Panc1 (cell line): Measurements from ENCODE around the gene KLHL28. TPM values are rescaled to one million over a fixed set of nuclear protein-coding genes. Genes with fewer than 3 reads are reported as not detected.

Experiments
- ATAC-seq: fragments of 200-7000 bp; cut with Tn5 transposase; 2 replicates; pipeline ENCODE4 v1.9.1; 2020; ENCODE audit warnings: mild to moderate bottlenecking, moderate library complexity
- BruUV-seq: library from RNA; stranded (reverse); fragments of 400-500 nt; replicated peaks from 2 replicates; lab custom pipeline; 2021; lab: Mats Ljungman, UMichigan
- CTCF ChIA-PET: fragments of 300-600 bp; sonication (Branson Sonifier 250); formaldehyde crosslinking; loops from one replicate; lab custom pipeline; 2022; ENCODE audit warnings: antibody characterized with exemption; lab: Charles Lee
- POLR2A ChIA-PET: fragments of 300-600 bp; sonication (Branson Sonifier 250); formaldehyde crosslinking; loops from one replicate; lab custom pipeline; 2022; ENCODE audit warnings: antibody characterized with exemption; lab: Charles Lee
- DNase-seq: peaks from one replicate; pipeline ENCODE4 v3.0.0-alpha.2; 2010; ENCODE audit warnings: low read depth, low spot score
- H3K27ac ChIP-seq: 2 replicates; pipeline ENCODE4 v1.5.1; 2011; ENCODE audit warnings: mild to moderate bottlenecking, low read length, inconsistent platforms
- H3K27me3 ChIP-seq: fragments of 200-500 bp; sonication (Bioruptor generic); 2 replicates; pipeline ENCODE4 v1.6.0; 2014; ENCODE audit warnings: low read length, inconsistent platforms; ENCODE audit not compliant: control insufficient read depth, insufficient read depth
- H3K36me3 ChIP-seq: fragments of 200-500 bp; sonication (Bioruptor generic); 2 replicates; pipeline ENCODE4 v1.5.1; 2014; ENCODE audit warnings: inconsistent platforms, mild to moderate bottlenecking, low read length, moderate library complexity; ENCODE audit not compliant: control insufficient read depth, insufficient read depth
- H3K4me1 ChIP-seq: 2 replicates; pipeline ENCODE4 v1.5.1; 2011; ENCODE audit warnings: inconsistent platforms, mild to moderate bottlenecking, low read length, moderate library complexity; ENCODE audit not compliant: control insufficient read depth, insufficient read depth
- H3K4me3 ChIP-seq, 2 experiments: 2 replicates each; pipeline ENCODE4 v1.5.1; 2011 to 2012; ENCODE audit warnings: low read depth in 2 of 2, low read length in 2 of 2, mild to moderate bottlenecking in 2 of 2, inconsistent platforms in 1 of 2, moderate library complexity in 1 of 2
- H3K9me3 ChIP-seq: fragments of 200-500 bp; sonication (Bioruptor generic); 2 replicates; pipeline ENCODE4 v1.5.1; 2014; ENCODE audit warnings: low read depth, mild to moderate bottlenecking, inconsistent platforms, low read length, moderate library complexity; ENCODE audit not compliant: control insufficient read depth, insufficient read depth
- POLR2AphosphoS5 ChIP-seq: IDR thresholded peaks from 2 replicates; pipeline ENCODE4 v1.6.1; 2012; ENCODE audit warnings: mild to moderate bottlenecking, low read depth, low read length, moderate library complexity
- REST ChIP-seq, 2 experiments: IDR thresholded peaks; 2 replicates each; pipeline ENCODE4 v1.6.1; 2011 to 2012; ENCODE audit warnings: low read depth in 2 of 2, control low read depth in 1 of 2, low read length in 1 of 2, mild to moderate bottlenecking in 1 of 2, moderate library complexity in 1 of 2; ENCODE audit not compliant: insufficient read depth in 1 of 2
- SIN3A ChIP-seq: IDR thresholded peaks from 2 replicates; pipeline ENCODE4 v1.6.1; 2012; ENCODE audit warnings: low read depth, mild to moderate bottlenecking, low read length, moderate library complexity, borderline replicate concordance; ENCODE audit not compliant: insufficient read depth
- TCF7L2 ChIP-seq: IDR thresholded peaks from 2 replicates; pipeline ENCODE4 v1.6.1; 2011; ENCODE audit warnings: mild to moderate bottlenecking, low read depth, low read length, inconsistent platforms
- in situ Hi-C: cut with HindIII; loops from 2 replicates; pipeline ENCODE4 v1.10.0; 2016; ENCODE audit warnings: low sequenced_read_pairs, low pct_unique_long_range_greater_than_20kb
- intact Hi-C: fragments of 100-400 bp; cut with micrococcal nuclease; formaldehyde crosslinking; loops from one replicate; pipeline ENCODE4 v1.10.0; 2022; ENCODE audit not compliant: unreplicated experiment
- total RNA-seq: library from RNA; stranded (reverse); gene quantifications from one replicate; pipeline ENCODE4 v1.2.1, GENCODE V29; 2021; ENCODE audit not compliant: unreplicated experiment
- TF ChIP-seq, protein P1 (sequence below): fragments of 450-650 bp; IDR thresholded peaks from 2 replicates; pipeline ENCODE4 v1.5.1; 2017; ENCODE audit warnings: mild to moderate bottlenecking

KLHL28 gene
- total RNA-seq, 1 experiment from 2014 or later, result 7.2 TPM

DNA sequence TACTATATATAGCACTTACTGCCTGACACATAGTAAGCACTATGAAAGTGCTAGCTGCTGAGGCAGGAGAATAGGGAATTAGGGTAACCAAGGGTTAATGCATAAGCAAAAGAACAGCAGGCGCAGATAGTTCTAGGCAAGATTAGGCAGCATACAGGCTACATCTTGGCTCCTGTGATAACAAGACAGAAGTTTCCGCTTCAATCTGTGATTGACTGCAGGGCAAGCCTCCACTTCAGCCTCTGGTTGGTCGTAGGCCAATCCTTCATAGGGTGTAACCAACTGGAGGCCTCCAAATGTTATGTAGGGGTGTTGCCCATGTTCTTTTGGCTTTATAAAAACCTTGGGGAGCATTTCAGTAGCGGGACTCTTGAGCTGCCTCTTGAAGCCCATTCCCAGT is 46.9 kb downstream of the KLHL28 start:
- Histone ChIP-seq H3K27me3 (no peaks in the 10 kb centered on the region), H3K9me3 (no peaks in the 10 kb centered on the region), H3K4me1 (no peaks in the 10 kb centered on the region), H3K27ac (no peak overlapping the region), H3K4me3 (no peak overlapping the region), H3K36me3 (no peaks in the 10 kb centered on the region)
- BruUV-seq, result no TSS peak
- CTCF ChIA-PET, result no interaction called here
- DNase-seq (no peak), ATAC-seq (no peak)
- TF ChIP-seq SIN3A, result no peak
- TF ChIP-seq, protein P1, sequence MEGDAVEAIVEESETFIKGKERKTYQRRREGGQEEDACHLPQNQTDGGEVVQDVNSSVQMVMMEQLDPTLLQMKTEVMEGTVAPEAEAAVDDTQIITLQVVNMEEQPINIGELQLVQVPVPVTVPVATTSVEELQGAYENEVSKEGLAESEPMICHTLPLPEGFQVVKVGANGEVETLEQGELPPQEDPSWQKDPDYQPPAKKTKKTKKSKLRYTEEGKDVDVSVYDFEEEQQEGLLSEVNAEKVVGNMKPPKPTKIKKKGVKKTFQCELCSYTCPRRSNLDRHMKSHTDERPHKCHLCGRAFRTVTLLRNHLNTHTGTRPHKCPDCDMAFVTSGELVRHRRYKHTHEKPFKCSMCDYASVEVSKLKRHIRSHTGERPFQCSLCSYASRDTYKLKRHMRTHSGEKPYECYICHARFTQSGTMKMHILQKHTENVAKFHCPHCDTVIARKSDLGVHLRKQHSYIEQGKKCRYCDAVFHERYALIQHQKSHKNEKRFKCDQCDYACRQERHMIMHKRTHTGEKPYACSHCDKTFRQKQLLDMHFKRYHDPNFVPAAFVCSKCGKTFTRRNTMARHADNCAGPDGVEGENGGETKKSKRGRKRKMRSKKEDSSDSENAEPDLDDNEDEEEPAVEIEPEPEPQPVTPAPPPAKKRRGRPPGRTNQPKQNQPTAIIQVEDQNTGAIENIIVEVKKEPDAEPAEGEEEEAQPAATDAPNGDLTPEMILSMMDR, result no peak
- no peak for TF ChIP-seq TCF7L2
- in situ Hi-C loops (no loop called here), intact Hi-C loops (loop anchor here (5.0 kb wide), 1 partner anchor 352 kb away; no protein-coding TSS in a partner anchor)
- POLR2A ChIA-PET, result no interaction called here

GRCh38 chr14:44912041-44912869 is 49.5 kb downstream of the KLHL28 start:
- in situ Hi-C loops, result no loop called here
- ATAC-seq, result no peak
- CTCF ChIA-PET, result no interaction called here

More at GRCh38 chr14:44912041-44912869, 49.5 kb downstream of the KLHL28 start:
- Histone ChIP-seq H3K27ac (no peak overlapping the region), H3K4me3 (no peak overlapping the region), H3K36me3 (no peaks in the 10 kb centered on the region), H3K27me3 (no peaks in the 10 kb centered on the region), H3K9me3 (no peaks in the 10 kb centered on the region), H3K4me1 (no peaks in the 10 kb centered on the region)
- POLR2A ChIA-PET, result no interaction called here
- no peak for DNase-seq
- no TSS peak for BruUV-seq
- no peak for TF ChIP-seq REST (IDR thresholded peaks at IDR 0.05; ENCODE audit: insufficient read depth in 1 of 2, low read depth in 2 of 2, low read length in 1 of 2)
- TF ChIP-seq TCF7L2, result no peak
- TF ChIP-seq, protein P1, result no peak
- TF ChIP-seq SIN3A, result no peak
- no peak for TF ChIP-seq POLR2AphosphoS5
- intact Hi-C loops, result loop anchor here (5.0 kb wide), 1 partner anchor 355 kb away; no protein-coding TSS in a partner anchor
